Medulla oblongata (tissue), 1 donor: ENCODE results near the gene NOP10.
"Not testable (repeated sequence)": the region's sequence is repeated elsewhere in the genome, so short reads cannot be mapped to it uniquely, and the experiment has no call there.

Experiments
- DNase-seq: peaks from one replicate; pipeline ENCODE4 v3.0.0-alpha.2; 2015; ENCODE audit errors: extremely low spot score

Gene NOP10

GRCh38 chr15:34342737-34343575 is at the start of gene NOP10, which contains the start of gene NUTM1:
Gene NOP10 (minus strand): TSS chr15:34343136. CDS start chr15:34343073, 63 bp downstream.
Gene NUTM1 (plus strand): TSS chr15:34343315. CDS start chr15:34343697, 382 bp downstream.
- peak; percentile 96 for DNase-seq

- DNase-seq = not testable (repeated sequence)
Observed at GRCh38 chr15:34389594-34390086, 46.7 kb upstream of the NOP10 start.

GRCh38 chr15:34381829-34382521 is 39.0 kb upstream of the NOP10 start:
- not testable (repeated sequence) for DNase-seq

- DNase-seq = not testable (repeated sequence)
Observed at GRCh38 chr15:34380491-34380890, 37.6 kb upstream of the NOP10 start.

GRCh38 chr15:34376856-34377255 is 33.9 kb upstream of the NOP10 start:
- no peak for DNase-seq

- DNase-seq = not testable (repeated sequence)
Observed at GRCh38 chr15:34375541-34375940, 32.6 kb upstream of the NOP10 start.

- DNase-seq = no peak
Observed at GRCh38 chr15:34374816-34375215, 31.9 kb upstream of the NOP10 start.

GRCh38 chr15:34373951-34374350 is 31.0 kb upstream of the NOP10 start:
- no peak for DNase-seq

GRCh38 chr15:34370643-34371042 is 27.7 kb upstream of the NOP10 start:
- DNase-seq = no peak

- no peak for DNase-seq
Observed at GRCh38 chr15:34370129-34370528, 27.2 kb upstream of the NOP10 start.

- peak; percentile 94 for DNase-seq
Observed at GRCh38 chr15:34367101-34368081, 24.5 kb upstream of the NOP10 start, which contains the start of gene LPCAT4. Gene LPCAT4 (minus strand): TSS chr15:34367196. CDS start chr15:34367100, 96 bp downstream.

- DNase-seq = peak; percentile 53
Observed at GRCh38 chr15:34366271-34367065, 23.5 kb upstream of the NOP10 start.

GRCh38 chr15:34365836-34366235 is 22.9 kb upstream of the NOP10 start:
- no peak for DNase-seq

GRCh38 chr15:34365091-34365825 is 22.3 kb upstream of the NOP10 start:
- peak; percentile 9 for DNase-seq

GRCh38 chr15:34364041-34364440 is 21.1 kb upstream of the NOP10 start:
- DNase-seq = no peak

- DNase-seq = no peak
Observed at GRCh38 chr15:34362047-34362773, 19.3 kb upstream of the NOP10 start.

GRCh38 chr15:34361278-34361677 is 18.3 kb upstream of the NOP10 start:
- DNase-seq = no peak

GRCh38 chr15:34360298-34360697 is 17.4 kb upstream of the NOP10 start:
- DNase-seq = no peak

GRCh38 chr15:34359416-34359815 is 16.5 kb upstream of the NOP10 start:
- no peak for DNase-seq
